Measurements from ENCODE around the gene MYO7A.

MYO7A gene

DNA sequence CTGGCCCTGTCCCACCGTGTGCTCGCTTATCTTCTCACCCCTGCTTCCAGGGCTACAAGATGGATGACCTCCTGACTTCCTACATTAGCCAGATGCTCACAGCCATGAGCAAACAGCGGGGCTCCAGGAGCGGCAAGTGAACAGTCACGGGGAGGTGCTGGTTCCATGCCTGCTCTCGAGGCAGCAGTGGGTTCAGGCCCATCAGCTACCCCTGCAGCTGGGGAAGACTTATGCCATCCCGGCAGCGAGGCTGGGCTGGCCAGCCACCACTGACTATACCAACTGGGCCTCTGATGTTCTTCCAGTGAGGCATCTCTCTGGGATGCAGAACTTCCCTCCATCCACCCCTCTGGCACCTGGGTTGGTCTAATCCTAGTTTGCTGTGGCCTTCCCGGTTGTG lies 86.5 kb downstream of the MYO7A start:
- no peak overlapping the region for H3K4me3 ChIP-seq (ENCODE audit: low read depth, low read length)
- DNase-seq (ENCODE audit: low read depth): no peak
- TF ChIP-seq, protein P1, sequence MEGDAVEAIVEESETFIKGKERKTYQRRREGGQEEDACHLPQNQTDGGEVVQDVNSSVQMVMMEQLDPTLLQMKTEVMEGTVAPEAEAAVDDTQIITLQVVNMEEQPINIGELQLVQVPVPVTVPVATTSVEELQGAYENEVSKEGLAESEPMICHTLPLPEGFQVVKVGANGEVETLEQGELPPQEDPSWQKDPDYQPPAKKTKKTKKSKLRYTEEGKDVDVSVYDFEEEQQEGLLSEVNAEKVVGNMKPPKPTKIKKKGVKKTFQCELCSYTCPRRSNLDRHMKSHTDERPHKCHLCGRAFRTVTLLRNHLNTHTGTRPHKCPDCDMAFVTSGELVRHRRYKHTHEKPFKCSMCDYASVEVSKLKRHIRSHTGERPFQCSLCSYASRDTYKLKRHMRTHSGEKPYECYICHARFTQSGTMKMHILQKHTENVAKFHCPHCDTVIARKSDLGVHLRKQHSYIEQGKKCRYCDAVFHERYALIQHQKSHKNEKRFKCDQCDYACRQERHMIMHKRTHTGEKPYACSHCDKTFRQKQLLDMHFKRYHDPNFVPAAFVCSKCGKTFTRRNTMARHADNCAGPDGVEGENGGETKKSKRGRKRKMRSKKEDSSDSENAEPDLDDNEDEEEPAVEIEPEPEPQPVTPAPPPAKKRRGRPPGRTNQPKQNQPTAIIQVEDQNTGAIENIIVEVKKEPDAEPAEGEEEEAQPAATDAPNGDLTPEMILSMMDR (IDR thresholded peaks at IDR 0.05; ENCODE audit: insufficient read depth, low read depth, low read length, missing control alignments): no peak

DNA sequence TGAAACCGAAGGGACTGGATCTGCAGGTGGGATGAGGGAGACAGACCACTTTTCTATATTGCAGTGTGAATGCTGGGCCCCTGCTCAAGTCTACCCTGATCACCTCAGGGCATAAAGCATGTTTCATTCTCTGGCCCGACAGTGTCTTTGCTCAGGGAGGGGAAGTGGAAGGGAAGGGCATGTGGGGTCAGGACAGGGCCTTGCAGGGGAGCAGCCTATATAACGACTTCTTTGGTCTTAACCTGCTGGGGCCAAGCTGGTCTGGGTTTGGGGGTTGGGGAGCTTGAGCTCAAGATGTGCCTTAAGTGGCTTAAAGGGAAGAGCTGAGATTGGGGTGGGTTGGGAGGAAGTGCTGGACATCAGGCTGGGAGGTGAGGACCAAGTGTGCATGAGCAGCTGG lies 87.1 kb downstream of the MYO7A start:
- TF ChIP-seq, protein P1 (IDR thresholded peaks at IDR 0.05; ENCODE audit: insufficient read depth, low read depth, low read length, missing control alignments): no peak
- DNase-seq (ENCODE audit: low read depth): no peak
- H3K4me3 ChIP-seq (ENCODE audit: low read depth, low read length): no peak overlapping the region

DNA sequence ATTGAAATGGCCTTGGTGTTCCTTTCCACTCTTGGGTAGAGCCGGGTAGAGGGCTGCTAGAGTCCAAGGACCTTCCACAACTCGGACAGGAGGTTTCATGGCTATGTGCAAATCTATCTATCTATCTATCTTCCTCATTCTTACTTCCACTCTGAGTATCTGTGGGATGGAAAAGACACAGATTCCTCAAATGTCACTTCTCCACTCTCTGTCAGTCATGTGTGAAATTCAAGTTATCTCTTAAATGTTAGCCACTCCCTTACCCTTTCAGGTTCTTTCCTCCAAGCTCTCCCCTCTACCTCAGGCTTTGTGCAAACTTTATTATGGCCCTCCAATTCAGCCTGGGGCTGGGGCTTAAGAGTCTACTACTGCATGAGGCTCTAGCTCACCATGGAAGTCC lies 89.1 kb downstream of the MYO7A start:
- TF ChIP-seq, protein P1 (IDR thresholded peaks at IDR 0.05; ENCODE audit: insufficient read depth, low read depth, low read length, missing control alignments): no peak
- no peak for DNase-seq (ENCODE audit: low read depth)

DNA sequence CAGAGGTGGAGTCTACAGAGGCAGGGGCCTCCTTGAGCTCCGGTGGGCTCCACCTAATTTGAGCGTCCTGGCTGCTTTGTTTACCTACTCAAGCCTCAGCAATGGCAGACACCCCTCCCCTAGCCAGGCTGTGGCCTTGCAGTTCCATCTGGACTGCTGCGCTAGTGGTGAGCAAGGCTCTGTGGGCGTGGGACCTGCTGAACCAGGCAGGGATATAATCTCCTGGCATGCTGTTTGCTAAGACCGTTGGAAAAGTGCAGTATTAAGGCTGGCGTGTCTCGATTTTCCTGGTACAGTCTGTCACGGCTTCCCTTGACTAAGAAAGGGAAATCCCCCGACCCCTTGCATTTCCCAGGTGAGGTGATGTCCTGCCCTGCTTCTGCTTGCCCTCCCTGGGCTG lies 95.8 kb downstream of the MYO7A start:
- DNase-seq (ENCODE audit: low read depth): no peak
- TF ChIP-seq, protein P1 (IDR thresholded peaks at IDR 0.05; ENCODE audit: insufficient read depth, low read depth, low read length, missing control alignments): no peak
- H3K4me3 ChIP-seq (ENCODE audit: low read depth, low read length): no peak overlapping the region

More for the DNA sequence above, 89.1 kb downstream of the MYO7A start:
- no peak overlapping the region for H3K4me3 ChIP-seq (ENCODE audit: low read depth, low read length)

DNA sequence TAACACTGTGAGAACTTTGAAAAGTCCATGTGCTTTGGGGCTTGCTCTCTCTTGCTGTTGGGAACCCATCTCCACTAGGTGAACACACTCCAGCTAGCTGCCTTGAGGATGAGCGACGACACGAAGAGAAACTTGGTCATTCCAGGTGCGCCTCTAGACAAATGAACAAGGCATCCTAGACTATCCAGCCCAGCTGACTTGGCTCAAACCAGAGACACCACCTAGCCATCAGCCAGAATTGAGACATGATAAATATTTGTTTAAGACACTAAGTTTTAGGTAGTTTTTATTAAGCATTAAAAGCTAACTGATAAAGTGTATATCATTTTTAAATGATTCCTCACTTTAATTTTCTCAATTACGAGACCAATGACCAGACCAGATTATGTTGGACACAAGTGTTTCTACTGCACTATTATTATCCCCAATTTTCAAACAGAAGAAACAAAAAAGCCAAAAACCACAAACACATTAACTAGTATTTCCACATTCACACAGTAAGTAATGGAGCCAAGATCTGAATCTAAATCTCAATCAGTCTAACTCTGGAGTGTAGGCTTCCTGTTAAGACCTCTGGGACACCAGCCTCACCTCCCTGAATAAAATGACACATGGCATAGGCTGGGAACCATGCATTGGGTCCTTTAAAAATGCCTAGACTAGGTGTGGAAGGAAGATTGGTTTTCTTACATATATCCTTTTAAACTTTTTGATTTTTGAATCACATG lies 103.0 kb downstream of the MYO7A start:
- H3K4me3 ChIP-seq (ENCODE audit: low read depth, low read length): no peak overlapping the region
- TF ChIP-seq, protein P1 (IDR thresholded peaks at IDR 0.05; ENCODE audit: insufficient read depth, low read depth, low read length, missing control alignments): no peak
- DNase-seq (ENCODE audit: low read depth): no peak

DNA sequence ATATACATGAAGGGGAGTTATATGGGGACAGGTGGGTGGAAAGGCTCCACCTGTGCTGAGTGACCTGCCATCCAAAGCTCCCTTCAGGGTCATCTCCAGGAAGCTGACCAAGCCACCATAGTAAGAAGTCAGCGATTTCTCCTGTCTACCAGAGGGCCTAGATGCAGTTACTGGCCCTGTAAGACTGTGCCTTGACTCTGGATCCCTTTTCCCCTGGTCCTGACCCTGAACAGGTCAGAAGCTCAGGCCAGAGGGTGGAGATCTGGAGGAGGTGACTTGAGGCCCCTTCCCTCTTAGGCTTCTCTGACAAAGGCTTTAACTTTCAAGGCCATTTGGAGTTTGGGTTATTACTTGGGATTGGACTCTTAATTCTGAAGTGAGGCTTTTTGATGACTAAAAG lies 103.8 kb downstream of the MYO7A start:
- TF ChIP-seq, protein P1 (IDR thresholded peaks at IDR 0.05; ENCODE audit: insufficient read depth, low read depth, low read length, missing control alignments): no peak
- H3K4me3 ChIP-seq (ENCODE audit: low read depth, low read length): no peak overlapping the region
- no peak for DNase-seq (ENCODE audit: low read depth)

DNA sequence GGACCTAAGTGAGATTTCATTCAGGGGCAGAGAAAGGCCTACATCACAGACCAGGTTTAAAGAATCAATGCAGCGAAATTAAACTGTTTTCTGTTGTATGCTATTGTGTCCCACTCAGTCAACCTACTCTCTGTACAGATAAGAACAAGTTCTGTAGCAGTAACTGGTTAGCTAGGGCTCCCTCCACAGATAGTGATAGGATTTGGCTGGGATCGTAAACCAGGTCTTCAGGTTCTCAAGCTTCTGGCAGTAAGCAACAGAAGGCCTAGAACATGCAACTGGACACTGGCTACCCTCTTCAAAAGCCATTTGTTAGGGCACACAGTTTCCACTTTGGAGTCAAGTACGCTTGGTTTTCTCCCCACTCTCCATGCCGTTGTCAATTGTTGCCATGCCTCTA lies 104.2 kb downstream of the MYO7A start:
- no peak overlapping the region for H3K4me3 ChIP-seq (ENCODE audit: low read depth, low read length)
- no peak for DNase-seq (ENCODE audit: low read depth)
- TF ChIP-seq, protein P1 (IDR thresholded peaks at IDR 0.05; ENCODE audit: insufficient read depth, low read depth, low read length, missing control alignments): no peak
